Gastrocnemius medialis (tissue), 4 donors: ENCODE measurements around the gene TXNDC5.

ENCODE experiments used
- CTCF ChIP-seq, 5 experiments: fragments of 450-650 bp in 3 of 5; fragments of 200-600 bp in 2 of 5; sonication (generic) in 2 of 5; IDR thresholded peaks in 4 of 5; conservative IDR thresholded peaks in 1 of 5; 1 replicate in 4 of 5; 2 replicates in 1 of 5; pipeline ENCODE4 v1.5.1; 2016 to 2019; ENCODE audit warnings: antibody characterized with exemption in 5 of 5, mild to moderate bottlenecking in 3 of 5, moderate library complexity in 3 of 5
- POLR2A ChIP-seq, 2 donors: fragments of 450-650 bp; IDR thresholded peaks; one replicate each; pipeline ENCODE4 v1.6.1; 2017; ENCODE audit warnings: antibody characterized with exemption in 2 of 2, mild to moderate bottlenecking in 2 of 2, moderate library complexity in 2 of 2

GRCh38 chr6:7880718-7881107, 29.9 kb downstream of the TXNDC5 start:
- TF ChIP-seq CTCF (IDR thresholded peaks at IDR 0.05 in 4 of 5, conservative IDR thresholded peaks at IDR 0.05 in 1 of 5) (no peak), POLR2A (IDR thresholded peaks at IDR 0.05) (no peak)
